B cell (primary cell): Measurements from ENCODE around the gene MED15. TPM values are rescaled to one million over a fixed set of nuclear protein-coding genes. Genes with fewer than 3 reads are reported as not detected.
"Not testable (repeated sequence)": the region's sequence is repeated elsewhere in the genome, so short reads cannot be mapped to it uniquely, and the experiment has no call there.

Experiments used
- ATAC-seq: fragments of 200-7000 bp; cut with Tn5 transposase; one replicate; pipeline ENCODE4 v1.10.0; 2021; ENCODE audit warnings: low read depth, mild to moderate bottlenecking, moderate number of reproducible peaks, moderate library complexity
- CTCF ChIA-PET: fragments of 350-600 bp; sonication (Branson Sonifier 250); formaldehyde crosslinking; loops from one replicate; lab custom pipeline; 2021; ENCODE audit warnings: antibody characterized with exemption, inconsistent platforms; lab: Charles Lee
- POLR2A ChIA-PET: fragments of 350-600 bp; sonication (Branson Sonifier 250); formaldehyde crosslinking; loops from one replicate; lab custom pipeline; 2021; ENCODE audit warnings: antibody characterized with exemption; lab: Charles Lee
- DNase-seq: peaks from one replicate; pipeline ENCODE4 v3.0.0; 2013
- H2AFZ ChIP-seq: 2 replicates; pipeline ENCODE4 v1.6.1; 2012; ENCODE audit warnings: mild to moderate bottlenecking, low read depth, low read length; ENCODE audit not compliant: insufficient read depth, poor library complexity, severe bottlenecking
- H3K27ac ChIP-seq, 2 donors: 1 replicate in 1 of 2; 2 replicates in 1 of 2; pipeline ENCODE4 v1.5.1; 2012 to 2013; ENCODE audit warnings: low read length in 2 of 2, mild to moderate bottlenecking in 2 of 2, moderate library complexity in 1 of 2
- H3K27me3 ChIP-seq, 4 experiments: fragments of 200-600 bp in 1 of 4; sonication (generic) in 1 of 4; replicated peaks in 1 of 4; 1 replicate in 2 of 4; 2 replicates in 2 of 4; pipeline versions ENCODE4 v1.6.1 to v1.7.0; 2013 to 2016; ENCODE audit warnings: low read length in 3 of 4, mild to moderate bottlenecking in 2 of 4, mixed read lengths in 1 of 4, moderate library complexity in 1 of 4; ENCODE audit not compliant: insufficient read depth in 4 of 4, control insufficient read depth in 3 of 4; ENCODE audit errors: control extremely low read depth in 1 of 4
- H3K36me3 ChIP-seq, 2 experiments: replicated peaks in 1 of 2; 1 replicate in 1 of 2; 2 replicates in 1 of 2; pipeline versions ENCODE4 v1.6.1 to v1.7.1; 2013; ENCODE audit warnings: low read length in 1 of 2; ENCODE audit not compliant: insufficient read depth in 2 of 2, control insufficient read depth in 1 of 2; ENCODE audit errors: control extremely low read depth in 1 of 2, extremely low read depth in 1 of 2
- H3K4me1 ChIP-seq, 2 donors: fragments of 200-600 bp in 1 of 2; sonication (generic) in 1 of 2; 1 replicate in 1 of 2; 2 replicates in 1 of 2; pipeline versions ENCODE4 v1.5.1 to v1.6.1; 2013 to 2017; ENCODE audit warnings: low read length in 2 of 2; ENCODE audit not compliant: control insufficient read depth in 2 of 2, insufficient read depth in 2 of 2
- H3K4me2 ChIP-seq: replicated peaks from 2 replicates; pipeline ENCODE3; 2012; ENCODE audit warnings: mild to moderate bottlenecking, low read depth, low read length; ENCODE audit not compliant: poor library complexity, severe bottlenecking
- H3K4me3 ChIP-seq, 5 experiments: fragments of 200-600 bp in 1 of 5; sonication (generic) in 1 of 5; 1 replicate in 3 of 5; 2 replicates in 2 of 5; pipeline versions ENCODE4 v1.5.1 to v1.7.0; 2011 to 2016; ENCODE audit warnings: low read length in 4 of 5, mild to moderate bottlenecking in 4 of 5, low read depth in 2 of 5, control low read depth in 1 of 5, moderate library complexity in 1 of 5; ENCODE audit not compliant: insufficient read depth in 1 of 5; ENCODE audit errors: control extremely low read depth in 1 of 5, extremely low read depth in 1 of 5
- H3K79me2 ChIP-seq: fragments of 200-600 bp; sonication (generic); one replicate; pipeline ENCODE4 v1.6.0; 2016; ENCODE audit warnings: low read length; ENCODE audit not compliant: control insufficient read depth, insufficient read depth
- H3K9ac ChIP-seq: fragments of 200-600 bp; sonication (generic); 2 replicates; pipeline ENCODE4 v1.6.1; 2017; ENCODE audit warnings: mild to moderate bottlenecking, low read length, moderate library complexity
- H3K9me3 ChIP-seq, 3 donors: one replicate each; pipeline versions ENCODE4 v1.6.1 to v1.7.1; 2013; ENCODE audit warnings: low read length in 2 of 3; ENCODE audit not compliant: control insufficient read depth in 2 of 3, insufficient read depth in 1 of 3; ENCODE audit errors: control extremely low read depth in 1 of 3
- H4K20me1 ChIP-seq: 2 replicates; pipeline ENCODE4 v1.6.0; 2012; ENCODE audit warnings: mild to moderate bottlenecking, low read length; ENCODE audit not compliant: insufficient read depth, control insufficient read depth, poor library complexity, severe bottlenecking
- H3K27ac Mint-ChIP-seq: one replicate; pipeline ENCODE4 v1.8.0; 2021; ENCODE audit warnings: mixed read lengths
- H3K27me3 Mint-ChIP-seq: one replicate; pipeline ENCODE4 v1.8.0; 2021; ENCODE audit warnings: mixed read lengths
- H3K4me1 Mint-ChIP-seq: one replicate; pipeline ENCODE4 v1.8.0; 2021; ENCODE audit warnings: mixed read lengths
- H3K4me3 Mint-ChIP-seq: one replicate; pipeline ENCODE4 v1.8.0; 2021; ENCODE audit warnings: mixed read lengths
- H3K9me3 Mint-ChIP-seq: one replicate; pipeline ENCODE4 v1.8.0; 2022; ENCODE audit warnings: mixed read lengths; ENCODE audit not compliant: insufficient read depth
- CTCF ChIP-seq: fragments of 200-600 bp; IDR thresholded peaks from one replicate; pipeline ENCODE4 v1.8.0; 2022; ENCODE audit warnings: antibody characterized with exemption, mild to moderate bottlenecking
- EZH2 ChIP-seq: IDR thresholded peaks from 2 replicates; pipeline ENCODE4 v1.6.1; 2012; ENCODE audit warnings: borderline replicate concordance, low read depth, mild to moderate bottlenecking, moderate library complexity, low read length; ENCODE audit not compliant: insufficient read depth, poor library complexity, severe bottlenecking
- WGBS: methylation state at CpG from one replicate; pipeline ENCODE4 v1.1.5; 2013; ENCODE audit warnings: missing lambda C conversion rate; ENCODE audit not compliant: insufficient coverage; 5-methylcytosine and 5-hydroxymethylcytosine counted together
- intact Hi-C: fragments of 100-400 bp; cut with micrococcal nuclease; formaldehyde crosslinking; loops from one replicate; pipeline ENCODE4 v1.10.0; 2022
- polyA plus RNA-seq: library from polyadenylated mRNA; depleted of rRNA; stranded (reverse); fragments of >200 nt; gene quantifications from 2 replicates; pipeline ENCODE4 v1.2.3, GENCODE V29; 2012
- total RNA-seq, 2 donors: library from RNA; stranded (reverse); fragments of 120-200 nt in 1 of 2; gene quantifications; 1 replicate in 1 of 2; 2 replicates in 1 of 2; pipeline versions ENCODE4 v1.2.3 to v1.2.4, GENCODE V29; 2013 to 2022

Gene MED15
- total and polyA plus RNA-seq, 2 donors (not counting 1 experiment from before 2014, with no cell fraction given): 109 to 134 TPM

GRCh38 chr22:20479612-20480196 is 27.7 kb upstream of the MED15 start:
- H3K27me3 Mint-ChIP-seq: no peaks in the 10 kb centered on the region
- Histone ChIP-seq H3K79me2 (peaks cover 14% of the 10 kb centered on the region), H3K36me3 (peaks cover 0 to 8% of the 10 kb centered on the region in 2 experiments), H2AFZ (no peak overlapping the region), H3K27me3 (no peaks in the 10 kb centered on the region), H3K27ac (no peak overlapping the region), H3K9ac (no peak overlapping the region), H4K20me1 (peaks cover 9% of the 10 kb centered on the region), H3K4me3 (no peak overlapping the region), H3K4me2 (no peak overlapping the region), H3K9me3 (no peaks in the 10 kb centered on the region), H3K4me1 (no peaks in the 10 kb centered on the region)
- H3K4me3 Mint-ChIP-seq: no peak overlapping the region
- ChIA-PET CTCF (no interaction called here), POLR2A (no interaction called here)
- H3K9me3 Mint-ChIP-seq: no peaks in the 10 kb centered on the region
- H3K27ac Mint-ChIP-seq: no peak overlapping the region
- no peak for DNase-seq
- no peak for ATAC-seq
- no peaks in the 10 kb centered on the region for H3K4me1 Mint-ChIP-seq
- intact Hi-C loops: no loop called here
- WGBS: no CpG with 5 or more reads among the region's 1 CpG
- TF ChIP-seq CTCF (no peak), EZH2 (no peak)

GRCh38 chr22:20483143-20483506 is 24.3 kb upstream of the MED15 start:
- H3K4me3 Mint-ChIP-seq, H3K9me3 ChIP-seq, H3K4me1 Mint-ChIP-seq, H3K27me3 ChIP-seq, H3K9ac ChIP-seq, H2AFZ ChIP-seq, ATAC-seq, H3K4me3 ChIP-seq, H3K27ac ChIP-seq, H3K4me2 ChIP-seq, intact Hi-C loops, DNase-seq, H3K9me3 Mint-ChIP-seq, H3K27me3 Mint-ChIP-seq, H3K4me1 ChIP-seq, H3K27ac Mint-ChIP-seq, POLR2A ChIA-PET: not testable (repeated sequence)
- 98% methylated on average over 7 of the region's 7 CpGs for WGBS
- CTCF ChIA-PET: interaction anchor here (1.6 to 2.1 kb wide), 2 partner anchors 19 to 29 kb away, joined by 4 to 10 read pairs; no protein-coding TSS in a partner anchor
- Histone ChIP-seq H3K36me3 (peaks cover 4 to 16% of the 10 kb centered on the region in 2 experiments), H4K20me1 (peaks cover 16% of the 10 kb centered on the region), H3K79me2 (peaks cover 14% of the 10 kb centered on the region)
